Lung (tissue), 12 donors: ENCODE data around the gene PHLDB2. TPM values are rescaled to one million over a fixed set of nuclear protein-coding genes. Genes with fewer than 3 reads are reported as not detected.

Source experiments
- ATAC-seq: fragments of 200-7000 bp; cut with Tn5 transposase; one replicate; pipeline ENCODE4 v1.9.1; 2020; ENCODE audit warnings: moderate number of reproducible peaks; ENCODE audit not compliant: insufficient read depth, low FRiP score
- DNase-seq, 3 donors: peaks; one replicate each; pipeline ENCODE4 v3.0.0-alpha.2; 2013 to 2017
- H3K27ac ChIP-seq, 2 donors: one replicate each; pipeline ENCODE4 v1.5.1; 2013; ENCODE audit warnings: mild to moderate bottlenecking in 2 of 2, moderate library complexity in 2 of 2, control low read depth in 1 of 2, inconsistent platforms in 1 of 2, low read depth in 1 of 2, low read length in 1 of 2
- H3K27me3 ChIP-seq, 3 donors: one replicate each; pipeline ENCODE4 v1.5.1; 2013; ENCODE audit warnings: low read length in 2 of 3; ENCODE audit not compliant: control insufficient read depth in 3 of 3, insufficient read depth in 3 of 3
- H3K36me3 ChIP-seq, 4 donors: one replicate each; pipeline ENCODE4 v1.5.1; 2013; ENCODE audit warnings: low read length in 4 of 4, mild to moderate bottlenecking in 1 of 4, moderate library complexity in 1 of 4; ENCODE audit not compliant: control insufficient read depth in 4 of 4, insufficient read depth in 4 of 4
- H3K4me1 ChIP-seq, 5 donors: one replicate each; pipeline ENCODE4 v1.5.1; 2013; ENCODE audit warnings: low read length in 5 of 5, mild to moderate bottlenecking in 2 of 5, moderate library complexity in 1 of 5; ENCODE audit not compliant: control insufficient read depth in 5 of 5, insufficient read depth in 5 of 5
- H3K4me3 ChIP-seq: one replicate; pipeline ENCODE4 v1.5.1; 2013; ENCODE audit warnings: mild to moderate bottlenecking, control low read depth, moderate library complexity
- H3K9ac ChIP-seq, 2 donors: one replicate each; pipeline ENCODE4 v1.5.1; 2013; ENCODE audit warnings: low read length in 2 of 2, control low read depth in 1 of 2; ENCODE audit not compliant: insufficient read depth in 1 of 2
- H3K9me3 ChIP-seq, 4 donors: one replicate each; pipeline ENCODE4 v1.5.1; 2013; ENCODE audit warnings: low read length in 3 of 4, mild to moderate bottlenecking in 1 of 4, moderate library complexity in 1 of 4; ENCODE audit not compliant: control insufficient read depth in 4 of 4, insufficient read depth in 3 of 4
- whole genome bisulfite sequencing, 2 donors: extraction: QIAGEN DNeasy Blood & Tissue Kit; methylation state at CpG; one replicate each; pipeline ENCODE4 v1.1.7; 2013; 5-methylcytosine and 5-hydroxymethylcytosine counted together
- polyA plus RNA-seq, 2 donors: library from polyadenylated mRNA; stranded (reverse); fragments of 200-250 nt; gene quantifications; one replicate each; pipeline ENCODE4 v1.2.1, GENCODE V29; 2013
- total RNA-seq, 2 donors: library from RNA; depleted of rRNA in 1 of 2; stranded (reverse); fragments of >200 nt in 1 of 2; gene quantifications; one replicate each; pipeline ENCODE4 v1.2.1, GENCODE V29; 2014 to 2021
- TF ChIP-seq, protein P1 (sequence below): IDR thresholded peaks from 2 replicates; pipeline ENCODE4 v1.5.1; 2012; ENCODE audit warnings: mild to moderate bottlenecking; ENCODE audit errors: control extremely low read depth, extremely low read depth
- donor health status: control.
- donor health status: control.
- donor health status: Bipolar disorder and iron deficiency.
- donor health status: healthy.
- donor health status: DM: yes; HTN: yes; CAD: no.

The PHLDB2 gene
- total and polyA plus RNA-seq, 4 donors = 14.4 to 58.1 (median 26.7) TPM

DNA sequence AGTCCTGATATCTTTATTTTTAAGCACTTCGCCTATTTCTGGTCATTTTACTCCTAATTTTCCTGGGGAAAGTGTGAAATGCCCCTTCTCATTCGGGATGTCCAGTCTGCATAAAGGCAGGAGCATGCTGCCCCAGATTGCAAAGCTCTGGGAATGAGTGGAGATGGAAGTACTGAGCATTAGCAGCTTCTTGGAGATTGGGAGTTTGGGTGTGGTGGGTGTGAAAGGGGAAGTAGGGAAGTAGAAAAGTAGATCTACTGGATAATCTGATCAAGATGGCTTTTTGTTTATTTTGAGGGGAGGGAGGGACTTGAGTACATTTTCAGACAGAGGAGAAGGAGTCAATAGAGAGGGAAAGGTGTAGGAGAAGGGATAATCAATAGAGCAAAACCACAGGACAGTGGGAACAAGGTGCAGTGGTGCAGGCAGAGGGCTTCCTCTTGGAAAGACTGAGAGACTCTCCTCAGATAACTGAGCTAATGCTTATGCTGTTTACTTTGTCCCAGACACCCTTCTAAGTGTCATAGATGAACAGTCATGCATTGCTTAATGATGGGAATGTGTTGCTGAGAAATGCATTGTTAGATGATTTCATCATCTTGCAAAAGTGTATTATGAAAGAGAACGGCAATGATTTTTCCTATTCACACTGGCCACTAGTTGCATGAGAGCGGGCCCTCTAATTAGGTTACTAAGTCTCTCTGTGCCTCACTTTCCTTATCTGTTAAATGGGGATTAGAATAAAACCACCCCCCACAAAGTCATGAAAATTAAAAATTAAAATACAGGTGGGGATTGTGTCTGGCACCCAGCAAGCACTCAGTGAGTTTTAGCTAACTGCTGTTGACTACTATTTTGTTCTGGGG, 45.5 kb downstream of the PHLDB2 start:
- Histone ChIP-seq H3K9me3 (peaks cover 0 to 2% (median 0%) of the 10 kb centered on the region in 4 donors), H3K36me3 (peaks cover 0 to 6% (median 3%) of the 10 kb centered on the region in 4 donors), H3K4me3 (no peak overlapping the region), H3K4me1 (peaks cover 3 to 23% (median 7%) of the 10 kb centered on the region in 5 donors), H3K27me3 (no peaks in the 10 kb centered on the region), H3K27ac (peak overlapping the region; percentile 40 to 68), H3K9ac (no peak overlapping the region)
- 62 to 77% methylated on average over 4 of the region's 4 CpGs for WGBS, 2 donors
- ATAC-seq = peak; percentile 78
- TF ChIP-seq, protein P1, sequence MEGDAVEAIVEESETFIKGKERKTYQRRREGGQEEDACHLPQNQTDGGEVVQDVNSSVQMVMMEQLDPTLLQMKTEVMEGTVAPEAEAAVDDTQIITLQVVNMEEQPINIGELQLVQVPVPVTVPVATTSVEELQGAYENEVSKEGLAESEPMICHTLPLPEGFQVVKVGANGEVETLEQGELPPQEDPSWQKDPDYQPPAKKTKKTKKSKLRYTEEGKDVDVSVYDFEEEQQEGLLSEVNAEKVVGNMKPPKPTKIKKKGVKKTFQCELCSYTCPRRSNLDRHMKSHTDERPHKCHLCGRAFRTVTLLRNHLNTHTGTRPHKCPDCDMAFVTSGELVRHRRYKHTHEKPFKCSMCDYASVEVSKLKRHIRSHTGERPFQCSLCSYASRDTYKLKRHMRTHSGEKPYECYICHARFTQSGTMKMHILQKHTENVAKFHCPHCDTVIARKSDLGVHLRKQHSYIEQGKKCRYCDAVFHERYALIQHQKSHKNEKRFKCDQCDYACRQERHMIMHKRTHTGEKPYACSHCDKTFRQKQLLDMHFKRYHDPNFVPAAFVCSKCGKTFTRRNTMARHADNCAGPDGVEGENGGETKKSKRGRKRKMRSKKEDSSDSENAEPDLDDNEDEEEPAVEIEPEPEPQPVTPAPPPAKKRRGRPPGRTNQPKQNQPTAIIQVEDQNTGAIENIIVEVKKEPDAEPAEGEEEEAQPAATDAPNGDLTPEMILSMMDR = no peak
- DNase-seq = peak in 2 of 3 donors; percentile 63 to 84

DNA sequence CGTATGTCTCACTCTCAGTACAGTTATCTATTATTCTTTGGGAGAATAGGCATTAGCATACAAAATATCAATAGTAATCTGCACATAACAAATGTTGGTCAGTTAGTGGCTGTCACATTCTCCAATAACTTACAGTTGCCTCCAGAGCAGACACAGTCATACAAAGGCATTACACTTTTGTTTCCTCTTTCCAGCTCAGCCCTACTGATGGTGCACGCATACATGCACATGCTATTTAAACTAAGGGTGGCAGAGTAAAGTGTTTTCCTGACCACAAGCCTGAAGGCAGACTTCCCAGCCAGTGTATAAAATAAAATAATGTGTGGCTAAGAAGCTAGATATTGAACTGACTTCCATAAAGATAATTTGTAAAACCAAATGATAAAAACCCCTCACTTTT, 47.6 kb downstream of the PHLDB2 start:
- TF ChIP-seq, protein P1 = no peak
- Histone ChIP-seq H3K9me3 (peaks cover 0 to 2% (median 0%) of the 10 kb centered on the region in 4 donors), H3K27me3 (no peaks in the 10 kb centered on the region), H3K36me3 (peaks cover 0 to 4% (median 3%) of the 10 kb centered on the region in 4 donors), H3K9ac (no peak overlapping the region), H3K4me3 (no peak overlapping the region), H3K27ac (no peak overlapping the region), H3K4me1 (peaks cover 5 to 35% (median 20%) of the 10 kb centered on the region in 5 donors)
- 54 to 65% methylated on average over 2 of the region's 2 CpGs for whole genome bisulfite sequencing, 2 donors
- ATAC-seq = no peak
- no peak for DNase-seq

DNA sequence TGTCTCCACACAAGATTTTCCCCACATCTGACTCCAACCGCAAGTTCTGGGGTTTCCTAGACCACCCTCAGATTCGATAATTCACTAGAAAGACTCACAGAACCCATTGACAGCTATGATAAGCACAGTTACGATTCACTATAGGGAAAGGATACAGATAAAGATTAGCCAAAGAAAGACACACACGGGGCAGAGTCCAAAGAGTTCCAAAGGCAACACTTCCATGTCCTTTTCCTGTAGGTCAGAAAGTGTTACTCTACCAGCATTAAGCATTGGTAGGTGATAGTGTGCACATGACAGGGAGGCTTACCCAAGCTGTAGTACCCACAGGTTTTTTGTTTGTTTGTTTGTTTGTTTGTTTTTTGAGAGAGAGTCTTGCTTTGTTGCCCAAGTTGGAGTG, 48.1 kb downstream of the PHLDB2 start:
- Histone ChIP-seq H3K4me3 (no peak overlapping the region), H3K36me3 (peaks cover 0 to 4% (median 3%) of the 10 kb centered on the region in 4 donors), H3K9ac (no peak overlapping the region), H3K9me3 (peaks cover 0 to 2% (median 0%) of the 10 kb centered on the region in 4 donors), H3K4me1 (peaks cover 5 to 35% (median 17%) of the 10 kb centered on the region in 5 donors), H3K27me3 (no peaks in the 10 kb centered on the region), H3K27ac (no peak overlapping the region)
- 85 to 88% methylated on average over 4 of the region's 4 CpGs for WGBS, 2 donors
- no peak for DNase-seq
- ATAC-seq = no peak
- TF ChIP-seq, protein P1 = no peak
